ENCODE data around the gene ARMC8. TPM values are rescaled to one million over a fixed set of nuclear protein-coding genes. Genes with fewer than 3 reads are reported as not detected.

The ARMC8 gene
- total RNA-seq, 1 experiment from 2014 or later: 32.4 TPM

GRCh38 chr3:138199851-138200250 is 12.8 kb downstream of the ARMC8 start:
- 0 out of 2 replicates have a peak, but pooled peaks cover 5% of the 10 kb centered on the region for H3F3A ChIP-seq (ENCODE audit: insufficient read depth, low read depth)
- H3K4me3 ChIP-seq: no peak overlapping the region
- H3K27me3 ChIP-seq (ENCODE audit: insufficient read depth, low read depth): no peaks in the 10 kb centered on the region
- peaks cover 66% of the 10 kb centered on the region for H4K20me1 ChIP-seq (ENCODE audit: insufficient read depth)
- ChIA-PET POLR2A (ENCODE audit: unreplicated experiment) (no interaction called here), CTCF (no interaction called here)
- intact Hi-C loops (cut with micrococcal nuclease; ENCODE audit: unreplicated experiment): no loop called here
- no peaks in the 10 kb centered on the region for H3K9me2 ChIP-seq (ENCODE audit: insufficient read depth)
- no TSS peak for BruUV-seq (replicated peaks)
- no peak overlapping the region for H3K4me2 ChIP-seq
- peaks cover 82% of the 10 kb centered on the region for H3K79me2 ChIP-seq (ENCODE audit: low read depth)
- DNase-seq: no peak
- no peak overlapping the region for H2AFZ ChIP-seq
- TF ChIP-seq CTCF (conservative IDR thresholded peaks at IDR 0.05): no peak
- H3K9me3 ChIP-seq (ENCODE audit: insufficient read depth, low read depth): no peaks in the 10 kb centered on the region; the same call in 1 of the 2 replicates
- H3K4me1 ChIP-seq (replicated peaks; ENCODE audit: insufficient read depth): no peaks in the 10 kb centered on the region
- no peak overlapping the region for H3K27ac ChIP-seq
- H3K36me3 ChIP-seq (ENCODE audit: low read depth): no peaks in the 10 kb centered on the region

GRCh38 chr3:138200424-138200823 is 13.3 kb downstream of the ARMC8 start:
- Histone ChIP-seq H3K4me2 (no peak overlapping the region), H3F3A (ENCODE audit: insufficient read depth, low read depth) (0 out of 2 replicates have a peak, but pooled peaks cover 5% of the 10 kb centered on the region), H3K27me3 (ENCODE audit: insufficient read depth, low read depth) (no peaks in the 10 kb centered on the region), H2AFZ (no peak overlapping the region), H3K79me2 (ENCODE audit: low read depth) (peaks cover 82% of the 10 kb centered on the region), H3K4me3 (no peak overlapping the region), H3K9me2 (ENCODE audit: insufficient read depth) (no peaks in the 10 kb centered on the region), H3K4me1 (replicated peaks; ENCODE audit: insufficient read depth) (no peaks in the 10 kb centered on the region), H3K27ac (no peak overlapping the region), H3K9me3 (ENCODE audit: insufficient read depth, low read depth) (no peaks in the 10 kb centered on the region; the same call in 1 of the 2 replicates), H4K20me1 (ENCODE audit: insufficient read depth) (peaks cover 64% of the 10 kb centered on the region), H3K36me3 (ENCODE audit: low read depth) (no peaks in the 10 kb centered on the region)
- ChIA-PET POLR2A (ENCODE audit: unreplicated experiment) (no interaction called here), CTCF (no interaction called here)
- no TSS peak for BruUV-seq (replicated peaks)
- DNase-seq: no peak
- intact Hi-C loops (cut with micrococcal nuclease; ENCODE audit: unreplicated experiment): no loop called here
- TF ChIP-seq CTCF (conservative IDR thresholded peaks at IDR 0.05): no peak
- TF ChIP-seq EZH2 (IDR thresholded peaks at IDR 0.05; ENCODE audit: low read depth): no peak

GRCh38 chr3:138202945-138203701 is 16.0 kb downstream of the ARMC8 start:
- TF ChIP-seq EZH2 (IDR thresholded peaks at IDR 0.05; ENCODE audit: low read depth) (no peak), CTCF (conservative IDR thresholded peaks at IDR 0.05) (no peak)
- Histone ChIP-seq H3K4me2 (no peak overlapping the region), H3K4me3 (no peak overlapping the region), H3K4me1 (replicated peaks; ENCODE audit: insufficient read depth) (no peaks in the 10 kb centered on the region), H3K36me3 (ENCODE audit: low read depth) (0 out of 2 replicates have a peak, but pooled peaks cover 4% of the 10 kb centered on the region), H3K79me2 (ENCODE audit: low read depth) (peaks cover 75% of the 10 kb centered on the region), H3K27ac (no peak overlapping the region), H3F3A (ENCODE audit: insufficient read depth, low read depth) (no peaks in the 10 kb centered on the region), H2AFZ (no peak overlapping the region), H3K9me3 (ENCODE audit: insufficient read depth, low read depth) (peaks cover 2% of the 10 kb centered on the region; the same call in 1 of the 2 replicates), H3K27me3 (ENCODE audit: insufficient read depth, low read depth) (no peaks in the 10 kb centered on the region), H3K9me2 (ENCODE audit: insufficient read depth) (no peaks in the 10 kb centered on the region), H4K20me1 (ENCODE audit: insufficient read depth) (peaks cover 37% of the 10 kb centered on the region; the same call in 1 of the 2 replicates)
- intact Hi-C loops (cut with micrococcal nuclease; ENCODE audit: unreplicated experiment): no loop called here
- DNase-seq: no peak
- no TSS peak for BruUV-seq (replicated peaks)
- ChIA-PET POLR2A (ENCODE audit: unreplicated experiment) (no interaction called here), CTCF (no interaction called here)

All from PC-9 (cell line).